SH-SY5Y (cell line): ENCODE measurements around the gene CHPF2.

Source experiments
- GATA2 ChIP-seq: IDR thresholded peaks from 2 replicates; pipeline ENCODE4 v1.6.1; 2011; ENCODE audit warnings: mild to moderate bottlenecking, low read depth, low read length
- GATA3 ChIP-seq: IDR thresholded peaks from 2 replicates; pipeline ENCODE4 v1.6.1; 2011; ENCODE audit warnings: low read depth, mild to moderate bottlenecking, low read length, moderate library complexity

- TF ChIP-seq GATA2: no peak
- TF ChIP-seq GATA3: no peak
Measured at GRCh38 chr7:151244841-151245346, 12.6 kb downstream of the CHPF2 start.
